SK-N-SH (cell line): ENCODE measurements around the gene MCM9. TPM values are rescaled to one million over a fixed set of nuclear protein-coding genes. Genes with fewer than 3 reads are reported as not detected.

ENCODE experiments used
- CTCF ChIA-PET: fragments of 300-600, 350-600 bp; formaldehyde crosslinking; extraction: SDS; loops from one replicate; lab custom pipeline; 2021; lab: Yijun Ruan, JAX
- POLR2A ChIA-PET: fragments of 350-600 bp; sonication (Branson Sonifier 250); formaldehyde crosslinking; extraction: SDS; loops from one replicate; lab custom pipeline; 2020; ENCODE audit warnings: antibody characterized with exemption, inconsistent platforms; lab: Yijun Ruan, JAX
- DNase-seq: peaks from one replicate; pipeline ENCODE4 v3.0.0; 2012
- H2AFZ ChIP-seq: fragments of 200-600 bp; sonication (generic); 2 replicates; pipeline ENCODE4 v1.8.1; 2016; ENCODE audit warnings: antibody characterized with exemption, mild to moderate bottlenecking, low read depth
- H3F3A ChIP-seq: fragments of 200-600 bp; sonication (generic); replicated peaks from 2 replicates; pipeline ENCODE3; 2016; ENCODE audit warnings: antibody characterized with exemption, mild to moderate bottlenecking; ENCODE audit not compliant: insufficient read depth
- H3K27ac ChIP-seq, 2 experiments: fragments of 200-500 bp in 1 of 2; fragments of 200-600 bp in 1 of 2; sonication (Bioruptor generic) in 1 of 2; sonication (generic), shearing (Covaris generic) in 1 of 2; 2 replicates each; pipeline versions ENCODE4 v1.5.1 to v1.6.1; 2014 to 2016; ENCODE audit warnings: low read depth in 2 of 2, inconsistent platforms in 1 of 2, low read length in 1 of 2, mild to moderate bottlenecking in 1 of 2, mixed read lengths in 1 of 2
- H3K27me3 ChIP-seq: fragments of 200-600 bp; sonication (generic), shearing (Covaris generic); 2 replicates; pipeline ENCODE4 v1.6.1; 2016; ENCODE audit warnings: mixed run types; ENCODE audit not compliant: insufficient read depth
- H3K36me3 ChIP-seq, 2 experiments: fragments of 200-500 bp in 1 of 2; fragments of 200-600 bp in 1 of 2; sonication (Bioruptor generic) in 1 of 2; sonication (generic) in 1 of 2; replicated peaks in 1 of 2; 2 replicates each; pipeline versions ENCODE3 to v1.5.1; 2014 to 2016; ENCODE audit warnings: low read length in 1 of 2, mild to moderate bottlenecking in 1 of 2; ENCODE audit not compliant: insufficient read depth in 2 of 2, control insufficient read depth in 1 of 2
- H3K4me1 ChIP-seq, 2 experiments: fragments of 200-500 bp in 1 of 2; fragments of 200-600 bp in 1 of 2; sonication (Bioruptor generic) in 1 of 2; sonication (generic), shearing (Covaris generic) in 1 of 2; 2 replicates each; pipeline versions ENCODE4 v1.5.1 to v1.6.1; 2014 to 2016; ENCODE audit warnings: low read depth in 1 of 2, low read length in 1 of 2, mixed run types in 1 of 2; ENCODE audit not compliant: insufficient read depth in 2 of 2, control insufficient read depth in 1 of 2
- H3K4me2 ChIP-seq: fragments of 200-600 bp; sonication (generic), shearing (Covaris generic); 2 replicates; pipeline ENCODE4 v1.6.1; 2017; ENCODE audit warnings: mixed run types
- H3K4me3 ChIP-seq, 2 experiments: fragments of 200-500 bp in 1 of 2; fragments of 200-600 bp in 1 of 2; sonication (Bioruptor generic) in 1 of 2; sonication (generic), shearing (Covaris generic) in 1 of 2; 2 replicates each; pipeline versions ENCODE4 v1.5.1 to v1.8.1; 2014 to 2016; ENCODE audit warnings: low read depth in 2 of 2, inconsistent platforms in 1 of 2, low read length in 1 of 2, mild to moderate bottlenecking in 1 of 2, mixed read lengths in 1 of 2, moderate library complexity in 1 of 2
- H3K79me2 ChIP-seq: fragments of 200-600 bp; sonication (generic); 2 replicates; pipeline ENCODE4 v1.8.1; 2017; ENCODE audit warnings: mild to moderate bottlenecking; ENCODE audit not compliant: insufficient read depth
- H3K9ac ChIP-seq: fragments of 200-600 bp; sonication (generic); 2 replicates; pipeline ENCODE4 v1.6.1; 2017; ENCODE audit warnings: mixed run types
- H3K9me2 ChIP-seq: fragments of 200-600 bp; sonication (generic); 2 replicates; pipeline ENCODE4 v1.6.1; 2017; ENCODE audit warnings: mixed run types
- H3K9me3 ChIP-seq: fragments of 200-600 bp; sonication (generic); 2 replicates; pipeline ENCODE4 v1.6.1; 2017; ENCODE audit warnings: mixed run types, mild to moderate bottlenecking, moderate library complexity
- H4K20me1 ChIP-seq: fragments of 200-600 bp; sonication (generic); 2 replicates; pipeline ENCODE4 v1.6.1; 2017; ENCODE audit warnings: mild to moderate bottlenecking, mixed run types; ENCODE audit not compliant: insufficient read depth
- FOXJ3 ChIP-seq: sonication (generic); formaldehyde crosslinking; IDR thresholded peaks from 2 replicates; pipeline ENCODE4 v1.5.1; 2020; ENCODE audit warnings: mild to moderate bottlenecking, missing genetic modification reagents
- FOXM1 ChIP-seq: IDR thresholded peaks from 2 replicates; pipeline ENCODE4 v1.4.0; 2012; ENCODE audit warnings: low read depth, mild to moderate bottlenecking
- GATA2 ChIP-seq: sonication (generic); formaldehyde crosslinking; IDR thresholded peaks from 2 replicates; pipeline ENCODE4 v1.5.0; 2020; ENCODE audit warnings: mild to moderate bottlenecking, missing genetic modification reagents
- JUND ChIP-seq: IDR thresholded peaks from 2 replicates; pipeline ENCODE4 v1.4.0; 2012
- NFIC ChIP-seq: IDR thresholded peaks from 2 replicates; pipeline ENCODE4 v1.4.0; 2012; ENCODE audit warnings: borderline replicate concordance
- NRF1 ChIP-seq: IDR thresholded peaks from 2 replicates; pipeline ENCODE4 v1.6.1; 2012; ENCODE audit warnings: low read depth, mild to moderate bottlenecking, low read length
- POLR2AphosphoS5 ChIP-seq: IDR thresholded peaks from 2 replicates; pipeline ENCODE4 v1.6.1; 2012; ENCODE audit warnings: low read depth, low read length
- RCOR1 ChIP-seq: fragments of 150-350 bp; IDR thresholded peaks from 2 replicates; pipeline ENCODE4 v1.6.1; 2017; ENCODE audit warnings: antibody characterized with exemption, low read length
- RFX5 ChIP-seq: IDR thresholded peaks from 2 replicates; pipeline ENCODE4 v1.6.1; 2012; ENCODE audit warnings: mild to moderate bottlenecking, improper control_type of control experiment, low read length
- RXRA ChIP-seq: IDR thresholded peaks from 2 replicates; pipeline ENCODE4 v1.4.0; 2012; ENCODE audit warnings: low read depth, mild to moderate bottlenecking, borderline replicate concordance
- SMC3 ChIP-seq: IDR thresholded peaks from 2 replicates; pipeline ENCODE4 v1.6.1; 2012; ENCODE audit warnings: low read depth, low read length, improper control_type of control experiment
- TAF1 ChIP-seq: IDR thresholded peaks from 2 replicates; pipeline ENCODE4 v1.6.1; 2012; ENCODE audit warnings: low read depth, mild to moderate bottlenecking, low read length, moderate library complexity, borderline replicate concordance
- TCF12 ChIP-seq: IDR thresholded peaks from 2 replicates; pipeline ENCODE4 v1.4.0; 2012
- TEAD4 ChIP-seq: IDR thresholded peaks from 2 replicates; pipeline ENCODE4 v1.4.0; 2012; ENCODE audit warnings: mild to moderate bottlenecking, borderline replicate concordance; ENCODE audit not compliant: insufficient read depth
- YY1 ChIP-seq: IDR thresholded peaks from 2 replicates; pipeline ENCODE4 v1.4.0; 2012; ENCODE audit warnings: low read depth, mild to moderate bottlenecking
- WGBS: methylation state at CpG from one replicate; pipeline ENCODE4 v1.1.6; 2017; ENCODE audit warnings: low lambda C conversion rate; 5-methylcytosine and 5-hydroxymethylcytosine counted together
- polyA plus RNA-seq, 3 experiments: library from polyadenylated mRNA; depleted of rRNA; stranded (reverse); fragments of >200 nt; gene quantifications; 2 replicates each; pipeline ENCODE4 v1.2.3, GENCODE V29; 2012
- TF ChIP-seq, protein P1 (sequence below): fragments of 200-600 bp; sonication (generic); IDR thresholded peaks from 2 replicates; pipeline ENCODE4 v1.6.1; 2017; ENCODE audit warnings: antibody characterized with exemption, mild to moderate bottlenecking, moderate library complexity
- TF ChIP-seq, protein P2 (sequence below): IDR thresholded peaks from 2 replicates; pipeline ENCODE4; 2012
- TF ChIP-seq, protein P3 (sequence below): IDR thresholded peaks from 2 replicates; pipeline ENCODE4 v1.4.0; 2012; ENCODE audit warnings: low read depth
- TF ChIP-seq, protein P4 (sequence below): IDR thresholded peaks from 2 replicates; pipeline ENCODE4 v1.4.0; 2012; ENCODE audit warnings: low read depth, borderline replicate concordance
- TF ChIP-seq, protein P5 (sequence below): IDR thresholded peaks from 2 replicates; pipeline ENCODE4 v1.4.0; 2012; ENCODE audit warnings: low read depth, borderline replicate concordance

MCM9 gene
- polyA plus RNA-seq, 1 of the 3 experiments (the other 2 are of a cell fraction) = 1.7 TPM

DNA sequence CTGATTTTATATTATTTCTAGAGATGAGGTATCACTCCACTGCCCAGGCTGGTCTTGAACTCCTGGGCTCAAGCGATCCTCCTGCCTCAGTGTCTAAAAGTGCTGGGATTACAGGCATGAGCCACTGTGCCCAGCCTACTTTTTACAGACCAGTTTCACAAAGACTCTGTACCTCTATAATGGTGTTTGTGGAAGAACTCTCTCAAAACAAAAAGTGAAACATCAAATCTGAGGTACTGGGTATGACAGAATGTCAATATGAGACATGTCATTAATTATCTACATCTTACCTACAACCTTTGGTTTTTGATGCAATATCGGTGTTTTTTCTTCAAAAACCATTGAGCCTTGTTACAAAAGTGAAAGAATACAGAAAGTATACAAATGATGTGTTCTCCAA is 49.4 kb upstream of the MCM9 start:
- Histone ChIP-seq H3K9ac (no peak overlapping the region), H3K4me2 (no peak overlapping the region), H3K36me3 (no peaks in the 10 kb centered on the region), H3K9me3 (no peaks in the 10 kb centered on the region), H2AFZ (no peak overlapping the region), H3K27me3 (no peaks in the 10 kb centered on the region), H4K20me1 (no peaks in the 10 kb centered on the region), H3F3A (no peaks in the 10 kb centered on the region), H3K27ac (no peak overlapping the region), H3K9me2 (no peaks in the 10 kb centered on the region), H3K79me2 (no peaks in the 10 kb centered on the region), H3K4me3 (no peak overlapping the region), H3K4me1 (no peaks in the 10 kb centered on the region)
- ChIA-PET CTCF (no interaction called here), POLR2A (no interaction called here)
- WGBS = 86% methylated on average over 2 of the region's 2 CpGs
- DNase-seq = no peak
- TF ChIP-seq TEAD4 (no peak), FOXJ3 (CRISPR knock-in tag) (no peak), RFX5 (no peak)
- TF ChIP-seq, protein P1, sequence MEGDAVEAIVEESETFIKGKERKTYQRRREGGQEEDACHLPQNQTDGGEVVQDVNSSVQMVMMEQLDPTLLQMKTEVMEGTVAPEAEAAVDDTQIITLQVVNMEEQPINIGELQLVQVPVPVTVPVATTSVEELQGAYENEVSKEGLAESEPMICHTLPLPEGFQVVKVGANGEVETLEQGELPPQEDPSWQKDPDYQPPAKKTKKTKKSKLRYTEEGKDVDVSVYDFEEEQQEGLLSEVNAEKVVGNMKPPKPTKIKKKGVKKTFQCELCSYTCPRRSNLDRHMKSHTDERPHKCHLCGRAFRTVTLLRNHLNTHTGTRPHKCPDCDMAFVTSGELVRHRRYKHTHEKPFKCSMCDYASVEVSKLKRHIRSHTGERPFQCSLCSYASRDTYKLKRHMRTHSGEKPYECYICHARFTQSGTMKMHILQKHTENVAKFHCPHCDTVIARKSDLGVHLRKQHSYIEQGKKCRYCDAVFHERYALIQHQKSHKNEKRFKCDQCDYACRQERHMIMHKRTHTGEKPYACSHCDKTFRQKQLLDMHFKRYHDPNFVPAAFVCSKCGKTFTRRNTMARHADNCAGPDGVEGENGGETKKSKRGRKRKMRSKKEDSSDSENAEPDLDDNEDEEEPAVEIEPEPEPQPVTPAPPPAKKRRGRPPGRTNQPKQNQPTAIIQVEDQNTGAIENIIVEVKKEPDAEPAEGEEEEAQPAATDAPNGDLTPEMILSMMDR = no peak
- TF ChIP-seq, protein P2, sequence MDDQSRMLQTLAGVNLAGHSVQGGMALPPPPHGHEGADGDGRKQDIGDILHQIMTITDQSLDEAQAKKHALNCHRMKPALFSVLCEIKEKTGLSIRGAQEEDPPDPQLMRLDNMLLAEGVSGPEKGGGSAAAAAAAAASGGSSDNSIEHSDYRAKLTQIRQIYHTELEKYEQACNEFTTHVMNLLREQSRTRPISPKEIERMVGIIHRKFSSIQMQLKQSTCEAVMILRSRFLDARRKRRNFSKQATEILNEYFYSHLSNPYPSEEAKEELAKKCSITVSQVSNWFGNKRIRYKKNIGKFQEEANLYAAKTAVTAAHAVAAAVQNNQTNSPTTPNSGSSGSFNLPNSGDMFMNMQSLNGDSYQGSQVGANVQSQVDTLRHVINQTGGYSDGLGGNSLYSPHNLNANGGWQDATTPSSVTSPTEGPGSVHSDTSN = no peak

GRCh38 chr6:118982575-118982911 is 47.6 kb upstream of the MCM9 start:
- POLR2A ChIA-PET = no interaction called here
- no peak overlapping the region for H3K27ac ChIP-seq
- WGBS = 83% methylated on average over 3 of the region's 3 CpGs
- TF ChIP-seq TCF12 (no peak), RCOR1 (no peak), RFX5 (no peak), FOXM1 (no peak), NRF1 (no peak), JUND (no peak), SMC3 (no peak), NFIC (no peak), TAF1 (no peak), POLR2AphosphoS5 (no peak), FOXJ3 (CRISPR knock-in tag) (no peak), RXRA (no peak), GATA2 (CRISPR knock-in tag) (no peak), YY1 (no peak)
- TF ChIP-seq, protein P1 = no peak
- TF ChIP-seq, protein P3, sequence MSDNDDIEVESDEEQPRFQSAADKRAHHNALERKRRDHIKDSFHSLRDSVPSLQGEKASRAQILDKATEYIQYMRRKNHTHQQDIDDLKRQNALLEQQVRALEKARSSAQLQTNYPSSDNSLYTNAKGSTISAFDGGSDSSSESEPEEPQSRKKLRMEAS = no peak
- TF ChIP-seq, protein P2 = no peak
- TF ChIP-seq, protein P4, sequence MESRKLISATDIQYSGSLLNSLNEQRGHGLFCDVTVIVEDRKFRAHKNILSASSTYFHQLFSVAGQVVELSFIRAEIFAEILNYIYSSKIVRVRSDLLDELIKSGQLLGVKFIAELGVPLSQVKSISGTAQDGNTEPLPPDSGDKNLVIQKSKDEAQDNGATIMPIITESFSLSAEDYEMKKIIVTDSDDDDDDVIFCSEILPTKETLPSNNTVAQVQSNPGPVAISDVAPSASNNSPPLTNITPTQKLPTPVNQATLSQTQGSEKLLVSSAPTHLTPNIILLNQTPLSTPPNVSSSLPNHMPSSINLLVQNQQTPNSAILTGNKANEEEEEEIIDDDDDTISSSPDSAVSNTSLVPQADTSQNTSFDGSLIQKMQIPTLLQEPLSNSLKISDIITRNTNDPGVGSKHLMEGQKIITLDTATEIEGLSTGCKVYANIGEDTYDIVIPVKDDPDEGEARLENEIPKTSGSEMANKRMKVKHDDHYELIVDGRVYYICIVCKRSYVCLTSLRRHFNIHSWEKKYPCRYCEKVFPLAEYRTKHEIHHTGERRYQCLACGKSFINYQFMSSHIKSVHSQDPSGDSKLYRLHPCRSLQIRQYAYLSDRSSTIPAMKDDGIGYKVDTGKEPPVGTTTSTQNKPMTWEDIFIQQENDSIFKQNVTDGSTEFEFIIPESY = no peak
- TF ChIP-seq, protein P5, sequence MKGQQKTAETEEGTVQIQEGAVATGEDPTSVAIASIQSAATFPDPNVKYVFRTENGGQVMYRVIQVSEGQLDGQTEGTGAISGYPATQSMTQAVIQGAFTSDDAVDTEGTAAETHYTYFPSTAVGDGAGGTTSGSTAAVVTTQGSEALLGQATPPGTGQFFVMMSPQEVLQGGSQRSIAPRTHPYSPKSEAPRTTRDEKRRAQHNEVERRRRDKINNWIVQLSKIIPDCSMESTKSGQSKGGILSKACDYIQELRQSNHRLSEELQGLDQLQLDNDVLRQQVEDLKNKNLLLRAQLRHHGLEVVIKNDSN = no peak

More at GRCh38 chr6:118982575-118982911, 47.6 kb upstream of the MCM9 start:
- CTCF ChIA-PET = interaction anchor here (1.1 kb wide), 1 partner anchor 12 kb away, joined by 3 read pairs; no protein-coding TSS in a partner anchor
- no peaks in the 10 kb centered on the region for H3K9me3 ChIP-seq
- H3K36me3 ChIP-seq = peaks cover 0 to 4% of the 10 kb centered on the region in 2 experiments
- no peak overlapping the region for H3K9ac ChIP-seq
- H2AFZ ChIP-seq = no peak overlapping the region
- no peak overlapping the region for H3K4me3 ChIP-seq
- no peaks in the 10 kb centered on the region for H3K27me3 ChIP-seq
- H3F3A ChIP-seq = no peaks in the 10 kb centered on the region
- H3K4me1 ChIP-seq = no peaks in the 10 kb centered on the region
- no peaks in the 10 kb centered on the region for H3K79me2 ChIP-seq
- no peaks in the 10 kb centered on the region for H3K9me2 ChIP-seq
- no peaks in the 10 kb centered on the region for H4K20me1 ChIP-seq
- no peak for DNase-seq
- no peak overlapping the region for H3K4me2 ChIP-seq
